HCT116 (cell line): ENCODE results near the gene KRT17. TPM values are rescaled to one million over a fixed set of nuclear protein-coding genes. Genes with fewer than 3 reads are reported as not detected.

Source experiments
- ATAC-seq: fragments of 200-7000 bp; cut with Tn5 transposase; 2 replicates; pipeline ENCODE4 v1.9.1; 2020; ENCODE audit warnings: mild to moderate bottlenecking, moderate library complexity
- BruUV-seq: library from RNA; stranded (reverse); fragments of 400-500 nt; replicated peaks from 2 replicates; lab custom pipeline; 2021; lab: Mats Ljungman, UMichigan
- CTCF ChIA-PET: fragments of 300-600 bp; sonication (Branson Sonifier 250); formaldehyde crosslinking; loops from one replicate; lab custom pipeline; 2021; ENCODE audit warnings: antibody characterized with exemption; lab: Charles Lee
- POLR2A ChIA-PET: fragments of 300-600, 350-600 bp; sonication (Branson Sonifier 250); formaldehyde crosslinking; loops from one replicate; lab custom pipeline; 2021; ENCODE audit warnings: antibody characterized with exemption; lab: Charles Lee
- RAD21 ChIA-PET, 2 experiments: fragments of 300-600 bp; sonication (Branson Sonifier 250); formaldehyde crosslinking; loops; one replicate each; lab custom pipeline; 2023; ENCODE audit warnings: low total read pairs in 2 of 2; ENCODE audit not compliant: uncharacterized antibody in 2 of 2, unreplicated experiment in 2 of 2, low non-redundant PET in 1 of 2; lab: Charles Lee
- DNase-seq: peaks from one replicate; pipeline ENCODE4 v3.0.0-alpha.2; 2010; ENCODE audit warnings: low read depth, low spot score
- H2AFZ ChIP-seq: fragments of 200-600 bp; shearing (Covaris generic), sonication (generic); 2 replicates; pipeline ENCODE4 v1.6.1; 2017; ENCODE audit warnings: low read depth, mixed run types, mixed read lengths, antibody characterized with exemption, low read length; ENCODE audit not compliant: poor library complexity, severe bottlenecking
- H3K27ac ChIP-seq: 2 replicates; pipeline ENCODE4 v1.5.1; 2012; ENCODE audit warnings: low read depth, low read length
- H3K27me3 ChIP-seq: fragments of 200-600 bp; sonication (generic); 2 replicates; pipeline ENCODE4 v1.6.1; 2016; ENCODE audit warnings: mixed run types, low read length, mixed read lengths; ENCODE audit not compliant: insufficient read depth
- H3K36me3 ChIP-seq, 2 experiments: fragments of 200-500 bp in 1 of 2; fragments of 200-600 bp in 1 of 2; sonication (Bioruptor generic) in 1 of 2; sonication (generic) in 1 of 2; 2 replicates each; pipeline versions ENCODE4 v1.5.1 to v1.6.1; 2014 to 2016; ENCODE audit warnings: low read length in 2 of 2, inconsistent platforms in 1 of 2, mixed read lengths in 1 of 2, mixed run types in 1 of 2; ENCODE audit not compliant: insufficient read depth in 2 of 2, control insufficient read depth in 1 of 2
- H3K4me1 ChIP-seq, 2 experiments: fragments of 200-600 bp in 1 of 2; sonication (generic) in 1 of 2; 2 replicates each; pipeline versions ENCODE4 v1.5.1 to v1.6.1; 2012 to 2017; ENCODE audit warnings: low read length in 2 of 2, inconsistent platforms in 1 of 2, mild to moderate bottlenecking in 1 of 2, mixed read lengths in 1 of 2, mixed run types in 1 of 2, moderate library complexity in 1 of 2; ENCODE audit not compliant: insufficient read depth in 2 of 2, control insufficient read depth in 1 of 2
- H3K4me2 ChIP-seq: fragments of 200-600 bp; sonication (generic); 2 replicates; pipeline ENCODE4 v1.6.1; 2017; ENCODE audit warnings: mixed run types, low read length, mixed read lengths
- H3K4me3 ChIP-seq, 2 experiments: fragments of 200-600 bp in 1 of 2; sonication (generic) in 1 of 2; replicated peaks in 1 of 2; 2 replicates each; pipeline ENCODE4 v1.5.1; 2011 to 2016; ENCODE audit warnings: low read length in 2 of 2, control low read depth in 1 of 2, low read depth in 1 of 2, mild to moderate bottlenecking in 1 of 2, mixed read lengths in 1 of 2, mixed run types in 1 of 2
- H3K79me2 ChIP-seq: fragments of 200-600 bp; sonication (generic); 2 replicates; pipeline ENCODE4 v1.6.1; 2017; ENCODE audit warnings: mild to moderate bottlenecking, mixed run types, low read length, moderate library complexity, mixed read lengths; ENCODE audit not compliant: insufficient read depth
- H3K9ac ChIP-seq: fragments of 200-600 bp; sonication (generic); 2 replicates; pipeline ENCODE4 v1.6.1; 2016; ENCODE audit warnings: low read length, mixed read lengths
- H3K9me2 ChIP-seq: fragments of 200-600 bp; sonication (generic), shearing (Covaris generic); 2 replicates; pipeline ENCODE4 v1.6.1; 2017; ENCODE audit warnings: mixed run types, mild to moderate bottlenecking, moderate library complexity; ENCODE audit not compliant: insufficient read depth
- H3K9me3 ChIP-seq, 2 experiments: fragments of 200-500 bp in 1 of 2; fragments of 200-600 bp in 1 of 2; sonication (Bioruptor generic) in 1 of 2; sonication (generic) in 1 of 2; 2 replicates each; pipeline ENCODE4 v1.6.1; 2014 to 2017; ENCODE audit warnings: low read length in 2 of 2, mixed read lengths in 2 of 2, inconsistent platforms in 1 of 2, low read depth in 1 of 2, mild to moderate bottlenecking in 1 of 2, mixed run types in 1 of 2, moderate library complexity in 1 of 2; ENCODE audit not compliant: control insufficient read depth in 1 of 2, insufficient read depth in 1 of 2
- H4K20me1 ChIP-seq: fragments of 200-600 bp; sonication (generic), shearing (Covaris generic); 2 replicates; pipeline ENCODE4 v1.6.1; 2017; ENCODE audit warnings: mixed run types, mild to moderate bottlenecking, moderate library complexity; ENCODE audit not compliant: insufficient read depth
- EGR1 ChIP-seq: IDR thresholded peaks from 2 replicates; pipeline ENCODE4 v1.6.1; 2012; ENCODE audit warnings: low read depth
- ELF1 ChIP-seq: IDR thresholded peaks from 2 replicates; pipeline ENCODE4 v1.6.1; 2012; ENCODE audit warnings: low read depth, borderline replicate concordance
- EZH2 ChIP-seq: fragments of 200-600 bp; sonication (generic); IDR thresholded peaks from 2 replicates; pipeline ENCODE4 v1.6.1; 2017; ENCODE audit warnings: antibody characterized with exemption, mixed run types
- POLR2A ChIP-seq: IDR thresholded peaks from 2 replicates; pipeline ENCODE4 v1.7.0; 2011; ENCODE audit warnings: borderline replicate concordance; ENCODE audit not compliant: insufficient read depth, insufficient read length; ENCODE audit errors: extremely low read depth
- TCF7L2 ChIP-seq: IDR thresholded peaks from 2 replicates; pipeline ENCODE4 v1.7.0; 2011; ENCODE audit warnings: borderline replicate concordance, inconsistent platforms; ENCODE audit not compliant: insufficient read depth, insufficient read length; ENCODE audit errors: extremely low read depth
- YY1 ChIP-seq: IDR thresholded peaks from 2 replicates; pipeline ENCODE4 v1.6.1; 2011; ENCODE audit warnings: low read length, low read depth, moderate library complexity, mild to moderate bottlenecking; ENCODE audit not compliant: insufficient replicate concordance; ENCODE audit errors: extremely low read depth
- ZBTB33 ChIP-seq: IDR thresholded peaks from 2 replicates; pipeline ENCODE4 v1.6.1; 2011; ENCODE audit warnings: mild to moderate bottlenecking, low read length, moderate library complexity; ENCODE audit not compliant: insufficient replicate concordance; ENCODE audit errors: extremely low read depth
- ZFX ChIP-seq: fragments of 450-650 bp; IDR thresholded peaks from 2 replicates; pipeline ENCODE4 v1.6.1; 2017
- intact Hi-C: fragments of 100-400 bp; cut with micrococcal nuclease; formaldehyde crosslinking; loops from 2 replicates; pipeline ENCODE4 v1.10.0; 2022
- total RNA-seq: library from RNA; stranded (reverse); gene quantifications from one replicate; pipeline ENCODE4 v1.2.1, GENCODE V29; 2021; ENCODE audit not compliant: unreplicated experiment
- TF ChIP-seq, protein P1 (sequence below): IDR thresholded peaks from 2 replicates; pipeline ENCODE4 v1.6.1; 2012; ENCODE audit warnings: low read depth
- TF ChIP-seq, protein P2 (sequence below), 3 experiments: fragments of 200-600 bp in 1 of 3; sonication (generic) in 1 of 3; IDR thresholded peaks in 2 of 3; conservative IDR thresholded peaks in 1 of 3; 2 replicates each; pipeline ENCODE4 v1.5.1; 2012 to 2017; ENCODE audit warnings: low read depth in 2 of 3, low read length in 2 of 3, antibody characterized with exemption in 1 of 3, borderline replicate concordance in 1 of 3, control low read depth in 1 of 3, mild to moderate bottlenecking in 1 of 3, mixed read lengths in 1 of 3, mixed run types in 1 of 3, moderate library complexity in 1 of 3; ENCODE audit not compliant: insufficient read depth in 1 of 3

Gene KRT17
- total RNA-seq, 1 experiment from 2014 or later = not detected

- TF ChIP-seq ZBTB33 (no peak), ELF1 (no peak), ZFX (no peak)
Observed at GRCh38 chr17:41649923-41650519, 25.6 kb upstream of the KRT17 start (continued).

- CTCF ChIA-PET = interaction anchor here (0.6 to 11.1 kb wide), 37 partner anchors 8 to 1115 kb away, joined by 3 to 217 read pairs (median 5); partner anchors contain the start of gene KRT19
- RAD21 ChIA-PET = interaction anchor here (0.6 to 2.7 kb wide), 9 partner anchors 14 to 771 kb away, joined by 3 to 28 read pairs (median 7); no protein-coding TSS in a partner anchor
- intact Hi-C loops = loop anchor here (1.0 to 10.0 kb wide), 8 partner anchors 14 to 1026 kb away; no protein-coding TSS in a partner anchor
- TF ChIP-seq, protein P1, sequence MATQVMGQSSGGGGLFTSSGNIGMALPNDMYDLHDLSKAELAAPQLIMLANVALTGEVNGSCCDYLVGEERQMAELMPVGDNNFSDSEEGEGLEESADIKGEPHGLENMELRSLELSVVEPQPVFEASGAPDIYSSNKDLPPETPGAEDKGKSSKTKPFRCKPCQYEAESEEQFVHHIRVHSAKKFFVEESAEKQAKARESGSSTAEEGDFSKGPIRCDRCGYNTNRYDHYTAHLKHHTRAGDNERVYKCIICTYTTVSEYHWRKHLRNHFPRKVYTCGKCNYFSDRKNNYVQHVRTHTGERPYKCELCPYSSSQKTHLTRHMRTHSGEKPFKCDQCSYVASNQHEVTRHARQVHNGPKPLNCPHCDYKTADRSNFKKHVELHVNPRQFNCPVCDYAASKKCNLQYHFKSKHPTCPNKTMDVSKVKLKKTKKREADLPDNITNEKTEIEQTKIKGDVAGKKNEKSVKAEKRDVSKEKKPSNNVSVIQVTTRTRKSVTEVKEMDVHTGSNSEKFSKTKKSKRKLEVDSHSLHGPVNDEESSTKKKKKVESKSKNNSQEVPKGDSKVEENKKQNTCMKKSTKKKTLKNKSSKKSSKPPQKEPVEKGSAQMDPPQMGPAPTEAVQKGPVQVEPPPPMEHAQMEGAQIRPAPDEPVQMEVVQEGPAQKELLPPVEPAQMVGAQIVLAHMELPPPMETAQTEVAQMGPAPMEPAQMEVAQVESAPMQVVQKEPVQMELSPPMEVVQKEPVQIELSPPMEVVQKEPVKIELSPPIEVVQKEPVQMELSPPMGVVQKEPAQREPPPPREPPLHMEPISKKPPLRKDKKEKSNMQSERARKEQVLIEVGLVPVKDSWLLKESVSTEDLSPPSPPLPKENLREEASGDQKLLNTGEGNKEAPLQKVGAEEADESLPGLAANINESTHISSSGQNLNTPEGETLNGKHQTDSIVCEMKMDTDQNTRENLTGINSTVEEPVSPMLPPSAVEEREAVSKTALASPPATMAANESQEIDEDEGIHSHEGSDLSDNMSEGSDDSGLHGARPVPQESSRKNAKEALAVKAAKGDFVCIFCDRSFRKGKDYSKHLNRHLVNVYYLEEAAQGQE = no peak
- TF ChIP-seq ZBTB33 (no peak), TCF7L2 (no peak), EGR1 (no peak), EZH2 (no peak), POLR2A (no peak), YY1 (no peak)
- TF ChIP-seq, protein P2, sequence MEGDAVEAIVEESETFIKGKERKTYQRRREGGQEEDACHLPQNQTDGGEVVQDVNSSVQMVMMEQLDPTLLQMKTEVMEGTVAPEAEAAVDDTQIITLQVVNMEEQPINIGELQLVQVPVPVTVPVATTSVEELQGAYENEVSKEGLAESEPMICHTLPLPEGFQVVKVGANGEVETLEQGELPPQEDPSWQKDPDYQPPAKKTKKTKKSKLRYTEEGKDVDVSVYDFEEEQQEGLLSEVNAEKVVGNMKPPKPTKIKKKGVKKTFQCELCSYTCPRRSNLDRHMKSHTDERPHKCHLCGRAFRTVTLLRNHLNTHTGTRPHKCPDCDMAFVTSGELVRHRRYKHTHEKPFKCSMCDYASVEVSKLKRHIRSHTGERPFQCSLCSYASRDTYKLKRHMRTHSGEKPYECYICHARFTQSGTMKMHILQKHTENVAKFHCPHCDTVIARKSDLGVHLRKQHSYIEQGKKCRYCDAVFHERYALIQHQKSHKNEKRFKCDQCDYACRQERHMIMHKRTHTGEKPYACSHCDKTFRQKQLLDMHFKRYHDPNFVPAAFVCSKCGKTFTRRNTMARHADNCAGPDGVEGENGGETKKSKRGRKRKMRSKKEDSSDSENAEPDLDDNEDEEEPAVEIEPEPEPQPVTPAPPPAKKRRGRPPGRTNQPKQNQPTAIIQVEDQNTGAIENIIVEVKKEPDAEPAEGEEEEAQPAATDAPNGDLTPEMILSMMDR (IDR thresholded peaks at IDR 0.05 in 2 of 3, conservative IDR thresholded peaks at IDR 0.05 in 1 of 3; ENCODE audit: borderline replicate concordance in 1 of 3, insufficient read depth in 1 of 3, low read depth in 2 of 3, low read length in 2 of 3) = peak; percentile 90 to 98 (median 95)
Observed at GRCh38 chr17:41648411-41649195, 24.2 kb upstream of the KRT17 start.

More at GRCh38 chr17:41648411-41649195, 24.2 kb upstream of the KRT17 start:
- peak; percentile 81 for ATAC-seq
- H2AFZ ChIP-seq = peak overlapping the region; percentile 83
- no peaks in the 10 kb centered on the region for H3K36me3 ChIP-seq
- peaks cover 30 to 77% of the 10 kb centered on the region in 2 experiments for H3K4me1 ChIP-seq
- H3K9me3 ChIP-seq = no peaks in the 10 kb centered on the region
- peak overlapping the region; percentile 38 to 53 for H3K4me3 ChIP-seq
- H3K4me2 ChIP-seq = peak overlapping the region; percentile 83
- no peaks in the 10 kb centered on the region for H3K27me3 ChIP-seq
- H4K20me1 ChIP-seq = no peaks in the 10 kb centered on the region
- peak; percentile 77 for DNase-seq
- H3K27ac ChIP-seq = peak overlapping the region; percentile 41
- peak overlapping the region; percentile 57 for H3K9ac ChIP-seq
- H3K9me2 ChIP-seq = no peaks in the 10 kb centered on the region
- POLR2A ChIA-PET = interaction anchor here (0.9 to 1.9 kb wide), 7 partner anchors 14 to 122 kb away, joined by 3 to 25 read pairs (median 6); partner anchors contain the start of genes EIF1 and KRT19
- TSS peak; percentile 56 for BruUV-seq
- no peaks in the 10 kb centered on the region for H3K79me2 ChIP-seq
